Heart right ventricle (tissue), 16 donors: ENCODE data around the gene OMP. TPM values are rescaled to one million over a fixed set of nuclear protein-coding genes. Genes with fewer than 3 reads are reported as not detected.
A peak's percentile ranks its signal among the peaks of the same experiment; 100 is the strongest.

Experiments used
- ATAC-seq, 8 donors: fragments of 200-7000 bp; cut with Tn5 transposase; one replicate each; pipeline ENCODE4 v1.9.1; 2020; ENCODE audit warnings: mild to moderate bottlenecking in 8 of 8, moderate library complexity in 8 of 8, moderate number of reproducible peaks in 1 of 8
- DNase-seq, 2 donors: peaks; one replicate each; pipeline ENCODE4 v3.0.0-alpha.2; 2020
- H3K27ac ChIP-seq, 10 donors: fragments of 200-600 bp; sonication (generic) in 2 of 10; one replicate each; pipeline versions ENCODE4 v1.5.0 to v1.8.0; 2020 to 2022; ENCODE audit warnings: mild to moderate bottlenecking in 3 of 10
- H3K27me3 ChIP-seq, 7 donors: fragments of 200-600 bp; one replicate each; pipeline ENCODE4 v1.8.0; 2021 to 2022; ENCODE audit warnings: mild to moderate bottlenecking in 2 of 7
- H3K36me3 ChIP-seq, 9 donors: fragments of 200-600 bp; sonication (generic) in 1 of 9; one replicate each; pipeline versions ENCODE4 v1.5.0 to v1.8.0; 2020 to 2022; ENCODE audit warnings: mild to moderate bottlenecking in 2 of 9
- H3K4me1 ChIP-seq, 9 donors: fragments of 200-600 bp; sonication (generic) in 1 of 9; one replicate each; pipeline versions ENCODE4 v1.5.0 to v1.8.0; 2020 to 2022; ENCODE audit warnings: mild to moderate bottlenecking in 4 of 9
- H3K4me3 ChIP-seq, 10 donors: fragments of 200-600 bp; sonication (generic) in 2 of 10; one replicate each; pipeline versions ENCODE4 v1.5.0 to v1.8.0; 2020 to 2022; ENCODE audit warnings: mild to moderate bottlenecking in 7 of 10, moderate library complexity in 2 of 10
- H3K9me3 ChIP-seq, 11 donors: fragments of 200-600 bp in 10 of 11; sonication (generic) in 2 of 11; one replicate each; pipeline versions ENCODE4 v1.5.0 to v1.8.0; 2013 to 2022; ENCODE audit warnings: mild to moderate bottlenecking in 2 of 11, control low read depth in 1 of 11, moderate library complexity in 1 of 11
- WGBS, 2 donors: extraction: QIAGEN DNeasy Blood & Tissue Kit; methylation state at CpG; one replicate each; pipeline ENCODE4 v1.1.7; 2013; ENCODE audit warnings: inconsistent platforms in 1 of 2; 5-methylcytosine and 5-hydroxymethylcytosine counted together
- intact Hi-C, 10 donors: fragments of 100-400 bp; cut with DNase I; formaldehyde crosslinking; loops; one replicate each; pipeline versions ENCODE4 v1.11.1 to v1.14.2; 2022
- polyA plus RNA-seq, 2 donors: library from polyadenylated mRNA; stranded (reverse); fragments of 200-250 nt; gene quantifications; one replicate each; pipeline ENCODE4 v1.2.3, GENCODE V29; 2013
- total RNA-seq, 10 donors: library from RNA; stranded (reverse); fragmentation: NEBNext Ultra II Directional in 3 of 10; extraction: Animal tissue kit (Norgen Biotek cat#: 25700) in 3 of 10; gene quantifications; one replicate each; pipeline versions ENCODE4 v1.2.1 to v1.2.4, GENCODE V29; 2021 to 2023
- TF ChIP-seq, protein P1 (sequence below), 9 donors: fragments of 200-600 bp; sonication (generic) in 2 of 9; IDR thresholded peaks; one replicate each; pipeline versions ENCODE4 v1.5.0 to v1.8.0; 2021 to 2022; ENCODE audit warnings: antibody characterized with exemption in 9 of 9, mild to moderate bottlenecking in 5 of 9, moderate library complexity in 1 of 9
- donor health status: Arrhythmogenic right ventricular cardiomyopathy.
- donor health status: ischemic (EF 13 %, LVEDD 7.1; RV severe dilation, severe dysfunction).
- donor health status: healthy with polysubstance abuse.
- donor health status: DM: no; HTN: yes; CAD: no.
- donor health status: DM: no; HTN: no; CAD: no.
- donor health status: ischemic (EF 25% LVEDD 6.9; RV normal size, moderate dysfunction).
- donor health status: ischemic (EF 25% LVEDD 5.7; RV mildly dilated, moderate dysfunction).
- donor health status: healthy.
- donor health status: DM: yes; HTN: yes; CAD: no.
- donor health status: Ischemic cardiomyopathy.
- donor health status: ischemic (EF 35%, LVEDD 5.7; RV mildly dilated, moderate dysfunction).
- donor health status: nonischemic (EF 11% LVEDD 7.7; RV severe dilation, severe dysfunction).
- donor health status: DM: yes; HTN: yes; CAD: no.
- donor health status: PGD.
- donor health status: ischemic (EF 29% LVEDD 5.4; RV normal size, mild dysfunction).
- donor health status: nonischemic (EF 23%, LVEDD 6.1; RV moderate dilation, normal function).

OMP gene
- total and polyA plus RNA-seq, 12 donors: 0.58 TPM; not detected in 11

DNA sequence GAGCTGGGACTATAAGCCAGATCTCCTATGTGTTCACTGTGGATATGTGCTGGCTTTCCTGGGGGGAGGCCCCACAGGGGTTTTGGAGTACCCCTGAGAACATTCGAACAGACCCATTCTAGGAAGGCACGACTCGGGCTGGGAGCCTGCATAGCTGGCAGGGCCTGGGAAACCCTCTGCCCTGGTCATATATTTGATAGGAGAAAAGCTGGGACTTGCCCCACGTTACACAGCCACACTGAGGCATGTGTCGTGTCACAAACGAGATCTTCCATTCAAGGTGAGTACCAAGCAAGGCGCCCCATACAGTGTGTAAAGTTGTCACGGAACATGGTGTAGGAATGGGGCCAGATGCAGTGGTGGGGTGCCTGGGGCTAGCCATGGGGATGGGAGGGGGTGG is 36.6 kb downstream of the OMP start:
- H3K36me3 ChIP-seq: no peaks in the 10 kb centered on the region
- peaks cover 0 to 23% (median 8%) of the 10 kb centered on the region in 7 donors for H3K27me3 ChIP-seq
- no peak overlapping the region for H3K4me3 ChIP-seq
- TF ChIP-seq, protein P1, sequence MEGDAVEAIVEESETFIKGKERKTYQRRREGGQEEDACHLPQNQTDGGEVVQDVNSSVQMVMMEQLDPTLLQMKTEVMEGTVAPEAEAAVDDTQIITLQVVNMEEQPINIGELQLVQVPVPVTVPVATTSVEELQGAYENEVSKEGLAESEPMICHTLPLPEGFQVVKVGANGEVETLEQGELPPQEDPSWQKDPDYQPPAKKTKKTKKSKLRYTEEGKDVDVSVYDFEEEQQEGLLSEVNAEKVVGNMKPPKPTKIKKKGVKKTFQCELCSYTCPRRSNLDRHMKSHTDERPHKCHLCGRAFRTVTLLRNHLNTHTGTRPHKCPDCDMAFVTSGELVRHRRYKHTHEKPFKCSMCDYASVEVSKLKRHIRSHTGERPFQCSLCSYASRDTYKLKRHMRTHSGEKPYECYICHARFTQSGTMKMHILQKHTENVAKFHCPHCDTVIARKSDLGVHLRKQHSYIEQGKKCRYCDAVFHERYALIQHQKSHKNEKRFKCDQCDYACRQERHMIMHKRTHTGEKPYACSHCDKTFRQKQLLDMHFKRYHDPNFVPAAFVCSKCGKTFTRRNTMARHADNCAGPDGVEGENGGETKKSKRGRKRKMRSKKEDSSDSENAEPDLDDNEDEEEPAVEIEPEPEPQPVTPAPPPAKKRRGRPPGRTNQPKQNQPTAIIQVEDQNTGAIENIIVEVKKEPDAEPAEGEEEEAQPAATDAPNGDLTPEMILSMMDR (IDR thresholded peaks at IDR 0.05): no peak
- 95 to 96% methylated on average over 8 of the region's 8 CpGs for WGBS, 2 donors
- ATAC-seq (no peak), DNase-seq (no peak)
- no peaks in the 10 kb centered on the region for H3K9me3 ChIP-seq
- intact Hi-C loops: no loop called here
- peaks cover 0 to 40% (median 28%) of the 10 kb centered on the region in 9 donors for H3K4me1 ChIP-seq
- peak overlapping the region in 7 of 10 donors; percentile 12 to 74 (median 67) for H3K27ac ChIP-seq

DNA sequence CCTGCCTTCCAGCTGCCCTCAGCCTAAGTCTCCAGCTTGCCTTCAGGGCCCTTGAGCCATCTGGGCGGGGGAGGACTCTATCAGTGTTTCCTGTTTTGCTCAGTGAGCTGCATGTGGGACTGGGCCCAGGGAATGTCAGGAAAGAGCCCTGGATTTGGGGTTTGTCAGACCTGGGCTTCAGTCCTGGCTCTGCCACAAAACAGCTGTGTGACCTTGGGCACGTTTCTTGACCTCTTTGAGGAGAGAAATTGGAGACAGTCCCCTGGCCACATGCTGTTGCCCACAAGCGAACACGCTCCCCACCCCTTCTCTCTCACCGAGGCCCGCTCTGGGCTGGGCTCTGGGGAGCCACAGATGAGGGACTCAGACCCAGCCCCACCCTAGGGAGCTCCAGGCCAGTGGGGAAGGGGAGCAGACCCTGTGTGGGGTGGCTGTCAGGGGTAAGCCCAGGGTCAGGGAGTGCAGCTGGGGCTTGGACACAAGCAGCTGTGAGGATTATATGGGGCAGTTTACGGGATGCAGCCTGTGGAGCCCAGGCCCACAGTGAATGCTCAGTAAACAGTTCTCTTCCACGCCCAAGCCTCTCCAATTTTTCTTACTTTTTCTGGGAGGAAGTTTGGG is 37.7 kb downstream of the OMP start:
- no peaks in the 10 kb centered on the region for H3K9me3 ChIP-seq
- peak; percentile 45 to 70 for DNase-seq
- H3K27me3 ChIP-seq: peaks cover 0 to 23% (median 8%) of the 10 kb centered on the region in 7 donors
- intact Hi-C loops: no loop called here
- no peaks in the 10 kb centered on the region for H3K36me3 ChIP-seq
- H3K27ac ChIP-seq: peak overlapping the region in 9 of 10 donors; percentile 12 to 74 (median 67)
- TF ChIP-seq, protein P1 (IDR thresholded peaks at IDR 0.05): no peak
- no peak overlapping the region for H3K4me3 ChIP-seq
- peaks cover 0 to 40% (median 28%) of the 10 kb centered on the region in 9 donors for H3K4me1 ChIP-seq
- ATAC-seq: peak; percentile 51 to 85 (median 80)
- WGBS, 2 donors: 48 to 63% methylated on average over 8 of the region's 8 CpGs

DNA sequence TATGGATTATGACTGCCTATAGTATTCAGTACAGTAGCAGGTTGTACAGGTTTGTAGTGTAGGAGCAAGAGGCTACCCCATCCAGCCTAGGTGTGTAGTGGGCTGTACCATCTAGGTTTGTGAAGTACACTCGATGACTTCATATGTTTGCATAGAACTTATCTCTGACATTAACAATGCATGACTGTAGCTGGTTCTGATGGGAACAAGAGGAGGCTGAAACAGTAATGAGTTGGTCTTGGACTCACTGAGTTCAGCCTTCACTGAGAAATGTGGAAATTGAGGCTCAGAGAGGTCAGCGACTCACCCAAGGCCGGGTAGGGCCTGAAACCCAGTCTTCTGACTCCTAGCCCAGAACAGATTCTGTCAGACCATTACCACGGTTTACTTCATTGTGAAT is 38.4 kb downstream of the OMP start:
- no peak for ATAC-seq
- peak overlapping the region in 6 of 10 donors; percentile 56 to 74 (median 69) for H3K27ac ChIP-seq
- no peaks in the 10 kb centered on the region for H3K36me3 ChIP-seq
- H3K4me1 ChIP-seq: peaks cover 0 to 40% (median 28%) of the 10 kb centered on the region in 9 donors
- intact Hi-C loops: no loop called here
- 88 to 91% methylated on average over 4 of the region's 4 CpGs for WGBS, 2 donors
- TF ChIP-seq, protein P1 (IDR thresholded peaks at IDR 0.05): no peak
- peaks cover 0 to 23% (median 8%) of the 10 kb centered on the region in 7 donors for H3K27me3 ChIP-seq
- no peak overlapping the region for H3K4me3 ChIP-seq
- DNase-seq: no peak
- H3K9me3 ChIP-seq: no peaks in the 10 kb centered on the region

DNA sequence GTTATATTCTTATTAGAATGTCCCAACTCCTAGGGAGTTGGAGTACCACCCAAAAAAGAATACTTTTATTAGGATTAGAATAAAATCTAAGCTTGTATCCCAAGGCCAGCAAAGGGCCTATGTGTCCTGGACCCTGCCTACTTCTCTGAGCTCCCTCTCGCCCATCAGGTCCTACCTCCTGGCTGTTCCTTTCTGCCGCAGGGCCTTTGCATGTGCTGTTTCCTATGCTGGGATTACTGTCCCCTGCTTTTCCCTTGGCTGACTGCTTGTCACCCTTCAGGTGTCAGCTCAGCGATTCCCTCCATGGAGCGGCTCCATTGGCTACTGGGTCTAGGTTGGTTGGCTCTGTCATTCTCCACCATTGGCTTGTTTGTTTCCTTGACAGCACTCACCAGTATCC is 38.8 kb downstream of the OMP start:
- Histone ChIP-seq H3K27ac (peak overlapping the region in 2 of 10 donors; percentile 71 to 74), H3K36me3 (no peaks in the 10 kb centered on the region), H3K4me3 (no peak overlapping the region), H3K27me3 (peaks cover 0 to 22% (median 8%) of the 10 kb centered on the region in 7 donors), H3K9me3 (no peaks in the 10 kb centered on the region), H3K4me1 (peaks cover 0 to 40% (median 28%) of the 10 kb centered on the region in 9 donors)
- 99 to 100% methylated on average over 4 of the region's 4 CpGs for WGBS, 2 donors
- TF ChIP-seq, protein P1 (IDR thresholded peaks at IDR 0.05): no peak
- ATAC-seq: no peak
- intact Hi-C loops: no loop called here
- DNase-seq: no peak
